Upper lobe of left lung (tissue), 6 donors: ENCODE measurements around the gene D2HGDH. TPM values are rescaled to one million over a fixed set of nuclear protein-coding genes. Genes with fewer than 3 reads are reported as not detected.
A peak's percentile ranks its signal among the peaks of the same experiment; 100 is the strongest.
"Not testable (repeated sequence)": the region's sequence is repeated elsewhere in the genome, so short reads cannot be mapped to it uniquely, and the experiment has no call there.

Experiments used
- ATAC-seq, 2 donors: fragments of 200-7000 bp; cut with Tn5 transposase; one replicate each; pipeline ENCODE4 v1.9.1; 2022; ENCODE audit warnings: mild to moderate bottlenecking in 2 of 2, moderate library complexity in 2 of 2; ENCODE audit not compliant: low FRiP score in 2 of 2
- DNase-seq, 2 donors: peaks; one replicate each; pipeline ENCODE4 v3.0.0-alpha.2; 2019 to 2020
- H3K27ac ChIP-seq, 4 donors: fragments of 200-600 bp; sonication (generic); one replicate each; pipeline ENCODE4 v1.5.1; 2016 to 2019
- H3K27me3 ChIP-seq, 4 donors: fragments of 200-600 bp; sonication (generic); one replicate each; pipeline ENCODE4 v1.5.1; 2017 to 2019
- H3K36me3 ChIP-seq, 4 donors: fragments of 200-600 bp; sonication (generic); one replicate each; pipeline ENCODE4 v1.5.1; 2016 to 2019
- H3K4me1 ChIP-seq, 4 donors: fragments of 200-600 bp; sonication (generic); one replicate each; pipeline ENCODE4 v1.5.1; 2018 to 2019
- H3K4me3 ChIP-seq, 4 donors: fragments of 200-600 bp; sonication (generic); one replicate each; pipeline ENCODE4 v1.5.1; 2017 to 2019; ENCODE audit warnings: mild to moderate bottlenecking in 2 of 4, moderate library complexity in 1 of 4
- H3K9me3 ChIP-seq, 4 donors: fragments of 200-600 bp; sonication (generic); one replicate each; pipeline ENCODE4 v1.5.1; 2018 to 2019
- CTCF ChIP-seq, 6 experiments: fragments of 450-650 bp in 4 of 6; fragments of 200-600 bp in 2 of 6; sonication (generic) in 2 of 6; IDR thresholded peaks; one replicate each; pipeline ENCODE4 v1.5.1; 2016 to 2019; ENCODE audit warnings: antibody characterized with exemption in 6 of 6
- EP300 ChIP-seq, 4 donors: sonication (generic); formaldehyde crosslinking; IDR thresholded peaks; one replicate each; pipeline ENCODE4 v1.5.1; 2017; ENCODE audit warnings: antibody characterized with exemption in 4 of 4, control low read depth in 2 of 4
- POLR2A ChIP-seq, 4 donors: fragments of 450-650 bp; IDR thresholded peaks; one replicate each; pipeline ENCODE4 v1.5.1; 2016 to 2017; ENCODE audit warnings: antibody characterized with exemption in 4 of 4, mild to moderate bottlenecking in 2 of 4
- POLR2AphosphoS5 ChIP-seq, 2 donors: sonication (generic); formaldehyde crosslinking; IDR thresholded peaks; one replicate each; pipeline ENCODE4 v1.5.1; 2017; ENCODE audit warnings: antibody characterized with exemption in 2 of 2
- WGBS, 2 donors: methylation state at CpG; one replicate each; pipeline ENCODE4 v1.1.5; 2017 to 2018; 5-methylcytosine and 5-hydroxymethylcytosine counted together
- total RNA-seq, 6 donors: library from RNA; depleted of rRNA in 4 of 6; stranded (reverse); fragments of >200 nt in 4 of 6; gene quantifications; one replicate each; pipeline versions ENCODE4 v1.1.0 to v1.2.1, GENCODE V29; 2016 to 2021
- donor health status: DM: no; HTN: no; CAD: no; lungs with moderate emphysema.
- donor health status: DM: no; HTN: yes; CAD: no; lungs with severe emphysema.

The D2HGDH gene
- total RNA-seq, 6 donors from 2014 or later: 12.5 to 155 (median 35.8) TPM

- DNase-seq: peak; percentile 17 to 77
- ATAC-seq: peak in 1 of 2 donors; percentile 6
- Histone ChIP-seq H3K9me3 (no peaks in the 10 kb centered on the region), H3K4me1 (peaks cover 0 to 15% (median 0%) of the 10 kb centered on the region in 4 donors), H3K27me3 (no peaks in the 10 kb centered on the region), H3K36me3 (no peaks in the 10 kb centered on the region), H3K27ac (no peak overlapping the region), H3K4me3 (no peak overlapping the region)
- TF ChIP-seq EP300 (IDR thresholded peaks at IDR 0.05) (no peak), POLR2AphosphoS5 (IDR thresholded peaks at IDR 0.05) (no peak), CTCF (IDR thresholded peaks at IDR 0.05) (no peak), POLR2A (IDR thresholded peaks at IDR 0.05) (no peak)
- 83 to 90% methylated on average over 34 to 49 of the region's 52 CpGs for WGBS, 2 donors
Observed at GRCh38 chr2:241814643-241815476, 80.4 kb downstream of the D2HGDH start.

GRCh38 chr2:241815477-241816430 is 81.3 kb downstream of the D2HGDH start:
- no peak for ATAC-seq
- H3K27ac ChIP-seq: no peak overlapping the region
- no peak for TF ChIP-seq POLR2AphosphoS5 (IDR thresholded peaks at IDR 0.05)
- no peaks in the 10 kb centered on the region for H3K36me3 ChIP-seq
- WGBS, 2 donors: 87 to 89% methylated on average over 33 to 44 of the region's 48 CpGs
- no peaks in the 10 kb centered on the region for H3K27me3 ChIP-seq
- H3K4me1 ChIP-seq: peaks cover 0 to 15% (median 0%) of the 10 kb centered on the region in 4 donors
- H3K4me3 ChIP-seq: no peak overlapping the region
- no peaks in the 10 kb centered on the region for H3K9me3 ChIP-seq
- peak in 1 of 2 donors; percentile 78 for DNase-seq

GRCh38 chr2:241816431-241817121 is 82.1 kb downstream of the D2HGDH start:
- peaks cover 0 to 20% (median 1%) of the 10 kb centered on the region in 4 donors for H3K4me1 ChIP-seq
- WGBS, 2 donors: 67 to 86% methylated on average over 7 to 28 of the region's 33 CpGs
- no peak overlapping the region for H3K4me3 ChIP-seq
- ATAC-seq (no peak), DNase-seq (peak in 1 of 2 donors; percentile 76)
- H3K9me3 ChIP-seq: no peaks in the 10 kb centered on the region
- no peak overlapping the region for H3K27ac ChIP-seq
- no peaks in the 10 kb centered on the region for H3K36me3 ChIP-seq
- TF ChIP-seq CTCF (IDR thresholded peaks at IDR 0.05) (no peak), POLR2A (IDR thresholded peaks at IDR 0.05) (no peak), EP300 (IDR thresholded peaks at IDR 0.05) (no peak), POLR2AphosphoS5 (IDR thresholded peaks at IDR 0.05) (no peak)
- no peaks in the 10 kb centered on the region for H3K27me3 ChIP-seq

GRCh38 chr2:241817126-241817820 is 82.8 kb downstream of the D2HGDH start:
- DNase-seq: peak in 1 of 2 donors; percentile 58

GRCh38 chr2:241817821-241818215 is 83.4 kb downstream of the D2HGDH start:
- H3K36me3 ChIP-seq, H3K27ac ChIP-seq, ATAC-seq, H3K27me3 ChIP-seq, H3K9me3 ChIP-seq, H3K4me3 ChIP-seq: not testable (repeated sequence)
- H3K4me1 ChIP-seq: peaks cover 0 to 20% (median 4%) of the 10 kb centered on the region in 4 donors
- WGBS, 2 donors: 77 to 90% methylated on average over 10 of the region's 10 CpGs
- peak; percentile 7 to 44 for DNase-seq

More at GRCh38 chr2:241817126-241817820, 82.8 kb downstream of the D2HGDH start:
- TF ChIP-seq CTCF (IDR thresholded peaks at IDR 0.05) (no peak), EP300 (IDR thresholded peaks at IDR 0.05) (no peak)
- peaks cover 0 to 20% (median 4%) of the 10 kb centered on the region in 4 donors for H3K4me1 ChIP-seq
- no peaks in the 10 kb centered on the region for H3K27me3 ChIP-seq
- H3K36me3 ChIP-seq: no peaks in the 10 kb centered on the region
- no peak overlapping the region for H3K27ac ChIP-seq
- 29 to 36% methylated on average over 6 to 16 of the region's 16 CpGs for WGBS, 2 donors
- H3K9me3 ChIP-seq: no peaks in the 10 kb centered on the region
- no peak overlapping the region for H3K4me3 ChIP-seq
- ATAC-seq: peak in 1 of 2 donors; percentile 5
